ENCODE results near the gene THEMIS. TPM values are rescaled to one million over a fixed set of nuclear protein-coding genes. Genes with fewer than 3 reads are reported as not detected.

The THEMIS gene
- total RNA-seq, 1 donor from 2014 or later = 0.07 TPM

GRCh38 chr6:127907960-127908640 lies 7.2 kb upstream of the THEMIS start:
- no peak overlapping the region for H3K4me3 ChIP-seq (ENCODE audit: insufficient read depth, low read depth, low read length)
- Mint-ChIP-seq H3K27me3 (ENCODE audit: low read depth, unreplicated experiment) (no peaks in the 10 kb centered on the region), H3K9me3 (ENCODE audit: unreplicated experiment) (peaks cover 2% of the 10 kb centered on the region), H3K4me3 (ENCODE audit: unreplicated experiment) (no peak overlapping the region), H3K36me3 (ENCODE audit: low read depth, unreplicated experiment) (no peaks in the 10 kb centered on the region), H3K27ac (ENCODE audit: unreplicated experiment) (no peak overlapping the region), H3K4me1 (ENCODE audit: low read depth, unreplicated experiment) (peaks cover 2% of the 10 kb centered on the region)
- no peak overlapping the region for H3K4me2 ChIP-seq (ENCODE audit: low read length)
- DNase-seq (ENCODE audit: low read depth) (no peak), FAIRE-seq (no peak)
- no peaks in the 10 kb centered on the region for H4K20me1 ChIP-seq (ENCODE audit: insufficient read depth, low read length)
- no peaks in the 10 kb centered on the region for H3K27me3 ChIP-seq (ENCODE audit: insufficient read depth, low read length)
- H3K9me3 ChIP-seq (ENCODE audit: insufficient read depth, low read depth, low read length) = no peaks in the 10 kb centered on the region
- H3K36me3 ChIP-seq (ENCODE audit: insufficient read depth, low read length) = no peaks in the 10 kb centered on the region
- TF ChIP-seq EZH2 (IDR thresholded peaks at IDR 0.05; ENCODE audit: insufficient read depth, low read length) (no peak), CTCF (IDR thresholded peaks at IDR 0.05; ENCODE audit: insufficient read depth, low read depth, low read length) (no peak)
- H3K79me2 ChIP-seq (ENCODE audit: insufficient read depth, low read length) = no peaks in the 10 kb centered on the region
- H3K4me1 ChIP-seq (ENCODE audit: insufficient read depth, low read length) = no peaks in the 10 kb centered on the region
- H3K27ac ChIP-seq (ENCODE audit: low read depth, low read length) = no peak overlapping the region
- H2AFZ ChIP-seq (ENCODE audit: low read depth, low read length) = no peak overlapping the region
- H3K9ac ChIP-seq (ENCODE audit: low read length) = no peak overlapping the region

DNA sequence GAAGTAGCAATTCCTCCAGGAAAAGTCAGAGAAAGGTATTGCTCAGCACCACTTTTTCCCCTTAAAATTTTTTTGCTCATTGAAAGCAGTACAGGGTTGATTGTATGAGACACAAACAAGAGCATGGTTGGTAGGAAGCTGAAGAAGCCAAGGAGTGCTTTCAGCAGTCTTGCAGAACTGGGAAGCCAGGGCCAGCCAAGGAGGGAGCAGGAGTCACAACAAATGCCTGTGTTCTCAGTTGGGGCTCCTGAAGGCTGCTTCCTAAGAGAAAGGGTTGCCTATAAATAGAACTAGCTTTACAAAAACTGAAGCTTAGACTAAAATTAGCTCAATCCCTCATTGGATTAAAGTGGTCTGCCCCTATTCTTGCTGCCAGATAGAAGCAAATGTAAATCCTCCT lies 3.3 kb upstream of the THEMIS start:
- FAIRE-seq (no peak), DNase-seq (ENCODE audit: low read depth) (no peak)
- Histone ChIP-seq H3K36me3 (ENCODE audit: insufficient read depth, low read length) (no peaks in the 10 kb centered on the region), H4K20me1 (ENCODE audit: insufficient read depth, low read length) (no peaks in the 10 kb centered on the region), H3K4me1 (ENCODE audit: insufficient read depth, low read length) (no peaks in the 10 kb centered on the region), H3K27ac (ENCODE audit: low read depth, low read length) (no peak overlapping the region), H3K9ac (ENCODE audit: low read length) (no peak overlapping the region), H3K27me3 (ENCODE audit: insufficient read depth, low read length) (no peaks in the 10 kb centered on the region), H3K9me3 (ENCODE audit: insufficient read depth, low read depth, low read length) (no peaks in the 10 kb centered on the region), H3K4me2 (ENCODE audit: low read length) (no peak overlapping the region), H3K79me2 (ENCODE audit: insufficient read depth, low read length) (no peaks in the 10 kb centered on the region), H2AFZ (ENCODE audit: low read depth, low read length) (no peak overlapping the region), H3K4me3 (ENCODE audit: insufficient read depth, low read depth, low read length) (no peak overlapping the region)
- Mint-ChIP-seq H3K4me3 (ENCODE audit: unreplicated experiment) (no peak overlapping the region), H3K36me3 (ENCODE audit: low read depth, unreplicated experiment) (no peaks in the 10 kb centered on the region), H3K27me3 (ENCODE audit: low read depth, unreplicated experiment) (no peaks in the 10 kb centered on the region), H3K27ac (ENCODE audit: unreplicated experiment) (no peak overlapping the region), H3K9me3 (ENCODE audit: unreplicated experiment) (no peaks in the 10 kb centered on the region), H3K4me1 (ENCODE audit: low read depth, unreplicated experiment) (peaks cover 2% of the 10 kb centered on the region)
- TF ChIP-seq EZH2 (IDR thresholded peaks at IDR 0.05; ENCODE audit: insufficient read depth, low read length) (no peak), CTCF (IDR thresholded peaks at IDR 0.05; ENCODE audit: insufficient read depth, low read depth, low read length) (no peak)

DNA sequence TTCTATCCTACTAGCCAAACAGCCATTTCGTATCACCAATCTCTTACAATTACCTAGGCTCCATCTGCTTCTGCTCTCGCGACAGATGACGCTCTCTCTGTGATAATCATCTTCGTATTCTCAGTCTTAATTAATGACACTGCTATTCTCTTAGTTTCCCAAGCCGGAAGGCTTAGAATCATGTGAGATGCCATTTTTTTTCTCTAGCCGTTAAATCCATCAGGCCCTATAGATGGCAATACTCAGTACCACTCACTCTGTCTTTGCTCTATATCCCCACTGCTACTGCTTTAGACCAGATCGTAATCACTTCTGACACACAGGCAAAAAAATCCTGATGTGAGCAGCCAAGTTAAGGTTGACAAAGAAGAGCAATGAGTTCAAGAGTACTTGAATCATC lies 2.1 kb upstream of the THEMIS start:
- DNase-seq (ENCODE audit: low read depth) (no peak), FAIRE-seq (no peak)
- H3K4me3 ChIP-seq (ENCODE audit: insufficient read depth, low read depth, low read length) = no peak overlapping the region
- no peaks in the 10 kb centered on the region for H3K36me3 ChIP-seq (ENCODE audit: insufficient read depth, low read length)
- Mint-ChIP-seq H3K27me3 (ENCODE audit: low read depth, unreplicated experiment) (no peaks in the 10 kb centered on the region), H3K9me3 (ENCODE audit: unreplicated experiment) (no peaks in the 10 kb centered on the region), H3K27ac (ENCODE audit: unreplicated experiment) (no peak overlapping the region), H3K4me1 (ENCODE audit: low read depth, unreplicated experiment) (peaks cover 2% of the 10 kb centered on the region), H3K4me3 (ENCODE audit: unreplicated experiment) (no peak overlapping the region), H3K36me3 (ENCODE audit: low read depth, unreplicated experiment) (no peaks in the 10 kb centered on the region)
- no peak overlapping the region for H2AFZ ChIP-seq (ENCODE audit: low read depth, low read length)
- H3K27ac ChIP-seq (ENCODE audit: low read depth, low read length) = no peak overlapping the region
- no peaks in the 10 kb centered on the region for H4K20me1 ChIP-seq (ENCODE audit: insufficient read depth, low read length)
- TF ChIP-seq EZH2 (IDR thresholded peaks at IDR 0.05; ENCODE audit: insufficient read depth, low read length) = no peak
- no peak for TF ChIP-seq CTCF (IDR thresholded peaks at IDR 0.05; ENCODE audit: insufficient read depth, low read depth, low read length)
- no peaks in the 10 kb centered on the region for H3K27me3 ChIP-seq (ENCODE audit: insufficient read depth, low read length)
- no peaks in the 10 kb centered on the region for H3K79me2 ChIP-seq (ENCODE audit: insufficient read depth, low read length)
- H3K9ac ChIP-seq (ENCODE audit: low read length) = no peak overlapping the region
- no peaks in the 10 kb centered on the region for H3K4me1 ChIP-seq (ENCODE audit: insufficient read depth, low read length)
- H3K4me2 ChIP-seq (ENCODE audit: low read length) = no peak overlapping the region
- no peaks in the 10 kb centered on the region for H3K9me3 ChIP-seq (ENCODE audit: insufficient read depth, low read depth, low read length)

Measured in astrocyte (in vitro differentiated cells and primary cell).